NB4 (cell line): ENCODE data around the gene RBBP8NL.

Experiments
- DNase-seq: peaks from one replicate; pipeline ENCODE4 v3.0.0; 2010; ENCODE audit warnings: low read depth
- H3K4me3 ChIP-seq: one replicate; pipeline ENCODE4 v1.5.1; 2011; ENCODE audit warnings: mild to moderate bottlenecking, low read depth, low read length, moderate library complexity
- CTCF ChIP-seq: IDR thresholded peaks from one replicate; pipeline ENCODE4 v1.5.1; 2012; ENCODE audit warnings: low read depth, low read length
- MAX ChIP-seq: IDR thresholded peaks from 2 replicates; pipeline ENCODE4 v1.6.1; 2011; ENCODE audit warnings: low read depth, low read length
- MYC ChIP-seq: IDR thresholded peaks from 2 replicates; pipeline ENCODE4 v1.6.1; 2011; ENCODE audit warnings: low read depth, low read length
- POLR2A ChIP-seq: IDR thresholded peaks from 2 replicates; pipeline ENCODE4 v1.6.1; 2011; ENCODE audit warnings: mild to moderate bottlenecking; ENCODE audit not compliant: insufficient read length; ENCODE audit errors: extremely low read depth

RBBP8NL gene

GRCh38 chr20:62413896-62414481 lies 13.3 kb downstream of the RBBP8NL start:
- DNase-seq = no peak
- TF ChIP-seq MYC = no peak
- no peak for TF ChIP-seq POLR2A
- peak; percentile 27 for TF ChIP-seq CTCF
- no peak for TF ChIP-seq MAX
- no peak overlapping the region for H3K4me3 ChIP-seq

- no peak for DNase-seq
- TF ChIP-seq POLR2A = no peak
- TF ChIP-seq CTCF = no peak
- no peak for TF ChIP-seq MAX
- TF ChIP-seq MYC = no peak
- H3K4me3 ChIP-seq = no peak overlapping the region
Measured at GRCh38 chr20:62413025-62413570, 14.2 kb downstream of the RBBP8NL start.

GRCh38 chr20:62412194-62413024 lies 14.9 kb downstream of the RBBP8NL start:
- no peak for DNase-seq
- no peak overlapping the region for H3K4me3 ChIP-seq
- TF ChIP-seq MYC (no peak), CTCF (no peak), POLR2A (no peak), MAX (no peak)

- H3K4me3 ChIP-seq = no peak overlapping the region
- TF ChIP-seq POLR2A (no peak), CTCF (no peak), MAX (no peak), MYC (no peak)
- no peak for DNase-seq
Measured at GRCh38 chr20:62411479-62412193, 15.7 kb downstream of the RBBP8NL start.

- DNase-seq = no peak
- no peak for TF ChIP-seq POLR2A
- TF ChIP-seq CTCF = no peak
- TF ChIP-seq MAX = no peak
- no peak for TF ChIP-seq MYC
- H3K4me3 ChIP-seq = no peak overlapping the region
Measured at GRCh38 chr20:62410746-62411478, 16.4 kb downstream of the RBBP8NL start.
